DLD1 (cell line): Measurements from ENCODE around the gene GLI3.

ENCODE experiments used
- in situ Hi-C: cut with HindIII; loops from 2 replicates; pipeline ENCODE4 v1.10.0; 2017; ENCODE audit warnings: low sequenced_read_pairs

Gene GLI3

DNA sequence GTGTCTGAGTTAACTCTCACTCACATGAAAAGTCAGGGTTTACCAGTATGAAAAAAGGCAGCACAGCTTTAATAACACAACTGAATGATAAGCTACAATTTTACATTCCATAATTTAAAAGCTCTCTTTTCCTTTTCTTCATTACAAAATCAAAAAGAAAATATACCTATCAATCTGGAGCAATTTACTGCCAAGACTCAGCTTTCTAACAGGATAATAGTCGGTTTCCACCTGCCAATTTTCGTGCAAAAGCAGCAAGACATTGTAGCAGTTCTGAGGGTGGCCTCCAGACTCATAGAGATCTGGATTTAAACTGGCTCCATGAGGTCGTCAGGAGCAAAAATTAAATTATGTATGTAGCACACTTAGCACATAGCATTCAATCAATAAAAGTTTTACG, 191.0 kb downstream of the GLI3 start:
- in situ Hi-C loops = no loop called here

DNA sequence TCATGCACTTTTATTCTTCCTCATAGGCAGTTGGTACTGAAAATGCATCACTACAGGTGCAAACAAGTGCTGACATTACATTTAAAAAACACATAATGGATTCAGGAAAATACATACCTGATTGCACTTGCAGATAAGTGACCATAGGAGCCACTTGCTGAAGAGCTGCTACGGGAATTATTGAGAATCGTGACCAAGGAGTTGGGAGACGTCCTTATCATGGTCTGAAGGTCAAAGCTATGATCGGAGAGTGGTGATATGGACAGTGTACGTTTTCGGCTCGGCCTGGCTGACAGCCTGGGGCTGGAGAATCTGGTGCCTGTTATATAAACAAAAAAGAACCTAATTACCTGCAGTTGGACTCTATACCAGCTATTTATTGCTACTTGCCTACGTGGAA, 197.1 kb downstream of the GLI3 start:
- in situ Hi-C loops = no loop called here

DNA sequence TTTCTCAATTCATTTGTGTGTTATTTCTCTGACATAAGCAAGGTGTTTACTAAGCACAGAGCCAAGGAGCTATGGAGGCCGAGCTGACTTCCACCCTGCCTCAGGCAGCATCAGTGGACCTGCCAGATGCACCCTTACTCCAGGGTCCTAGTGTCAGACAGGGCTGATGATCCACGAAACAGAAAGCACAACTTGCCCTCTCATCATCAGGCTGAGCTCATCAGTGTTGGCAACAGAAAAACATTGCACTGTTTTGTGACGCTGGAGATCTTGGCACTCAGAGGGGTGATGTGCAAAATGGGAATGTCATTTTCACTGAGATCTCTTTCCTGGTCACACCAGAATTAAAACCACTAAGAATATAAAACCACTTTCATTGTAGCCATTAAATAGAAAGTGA, 201.8 kb downstream of the GLI3 start:
- in situ Hi-C loops = no loop called here

DNA sequence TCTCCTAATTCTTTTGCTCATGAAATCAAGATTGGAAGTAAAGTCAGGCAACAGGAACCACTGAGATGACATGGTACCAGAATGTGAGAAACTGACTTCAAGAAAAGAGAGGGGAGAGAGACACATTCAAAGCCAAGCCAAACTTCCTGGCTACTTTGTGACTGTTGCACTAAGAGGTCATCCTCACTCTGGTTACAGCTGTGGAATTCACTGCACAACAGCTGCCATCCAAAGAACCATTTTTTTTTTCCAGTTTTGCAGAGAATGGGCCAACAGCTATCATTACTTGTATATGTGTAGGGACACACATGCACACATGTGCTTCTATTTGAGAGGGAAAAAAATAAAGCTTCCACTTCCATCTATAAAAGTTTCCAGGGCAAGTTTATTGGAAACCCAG, 203.5 kb downstream of the GLI3 start:
- in situ Hi-C loops = no loop called here

DNA sequence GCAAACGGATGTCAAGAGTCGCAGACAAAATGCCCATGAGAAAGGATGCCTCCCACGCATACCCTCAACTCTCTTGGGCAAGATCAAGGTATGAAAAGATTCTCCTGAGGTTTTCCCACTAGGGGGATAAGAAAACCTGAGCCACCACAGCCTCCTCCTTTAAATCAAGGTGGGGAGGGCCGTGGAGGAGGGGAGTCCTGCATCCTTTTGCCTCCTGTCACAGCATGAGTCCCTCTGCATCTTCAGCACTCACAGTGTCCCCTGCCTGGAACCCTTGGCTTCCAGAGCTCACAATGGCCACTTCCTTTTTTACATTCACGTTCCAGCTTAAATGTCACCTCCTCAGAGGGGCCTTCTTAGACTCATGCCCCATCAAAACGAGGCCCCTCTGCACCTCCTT, 207.6 kb downstream of the GLI3 start:
- in situ Hi-C loops = no loop called here

DNA sequence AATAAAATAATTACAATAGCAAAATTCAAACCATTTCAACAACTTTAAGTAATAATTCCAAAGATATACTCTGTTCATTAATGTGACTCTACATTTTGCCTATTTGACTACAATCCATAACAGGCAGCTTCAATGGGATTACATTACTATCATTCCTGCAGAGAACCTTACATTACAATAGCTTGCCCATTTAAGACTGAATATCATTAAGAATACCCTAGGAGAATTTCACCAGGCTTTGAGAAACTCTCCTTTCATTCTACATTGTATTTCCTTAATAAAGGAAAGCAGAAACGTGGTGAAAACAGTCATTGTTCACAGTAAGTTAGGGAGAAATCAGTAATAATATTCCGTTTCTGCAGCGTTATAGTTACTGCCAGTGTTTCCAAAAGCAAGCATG, 209.5 kb downstream of the GLI3 start:
- in situ Hi-C loops = no loop called here

DNA sequence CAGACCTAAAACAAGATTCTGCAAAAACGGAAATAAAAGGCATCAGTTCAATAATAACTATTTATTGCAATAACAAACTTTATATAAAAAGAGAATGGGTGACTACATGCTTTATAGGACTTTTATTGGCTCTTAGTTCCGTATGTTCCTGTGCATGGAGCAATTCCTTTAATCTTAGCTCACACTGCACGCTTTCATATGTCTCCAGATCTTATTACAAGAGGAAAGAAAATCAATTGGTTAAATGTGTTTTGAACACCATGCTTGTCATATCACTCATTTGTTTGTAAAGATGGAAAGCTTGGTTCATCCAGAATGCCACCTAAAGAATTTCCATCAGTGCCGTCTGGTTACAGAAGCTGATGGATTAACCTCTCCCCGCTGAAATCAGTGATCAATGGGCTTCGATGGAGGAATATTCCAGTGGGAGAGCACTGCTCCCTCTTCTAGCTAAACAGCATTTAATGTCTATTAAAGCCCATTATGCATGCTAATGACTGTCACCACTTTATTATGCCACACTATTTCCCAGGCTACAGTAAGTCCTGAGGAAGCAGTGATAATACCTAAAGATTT, 210.3 kb downstream of the GLI3 start:
- in situ Hi-C loops = no loop called here

DNA sequence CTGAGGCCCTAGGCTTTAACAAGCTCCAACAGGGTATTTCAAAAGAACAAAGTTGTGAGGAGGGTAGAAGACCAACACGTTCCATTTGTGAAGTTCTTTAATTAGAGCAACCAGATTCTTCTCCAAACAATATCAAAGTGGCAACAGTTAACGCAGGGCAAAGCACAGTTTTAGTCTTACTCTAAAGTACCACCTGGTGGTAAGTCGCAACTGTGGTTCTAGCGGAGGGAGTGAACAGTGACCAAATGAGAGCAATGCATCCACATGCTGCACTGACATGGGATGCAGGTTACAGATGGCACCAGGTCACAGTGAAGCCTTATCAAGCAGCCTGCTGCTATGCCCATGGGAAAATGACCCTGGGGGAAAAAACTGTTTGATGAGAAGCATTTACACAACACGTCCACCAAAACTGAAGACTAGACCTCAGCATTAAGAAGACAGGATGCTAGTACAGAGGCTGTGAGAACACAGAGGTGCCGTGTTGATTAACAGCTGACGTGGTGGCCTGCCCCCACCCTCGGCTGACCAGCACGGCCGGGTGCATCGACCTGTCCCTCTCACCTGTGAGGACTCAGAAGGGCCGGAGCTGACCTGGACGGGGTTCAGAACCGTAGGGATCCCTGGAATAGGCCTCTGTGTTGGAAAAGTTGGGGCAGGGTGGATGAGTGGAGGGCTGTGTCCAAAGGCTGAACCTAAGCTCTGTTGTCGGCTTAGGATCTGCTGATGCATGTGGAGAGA, 211.2 kb downstream of the GLI3 start:
- in situ Hi-C loops = no loop called here

DNA sequence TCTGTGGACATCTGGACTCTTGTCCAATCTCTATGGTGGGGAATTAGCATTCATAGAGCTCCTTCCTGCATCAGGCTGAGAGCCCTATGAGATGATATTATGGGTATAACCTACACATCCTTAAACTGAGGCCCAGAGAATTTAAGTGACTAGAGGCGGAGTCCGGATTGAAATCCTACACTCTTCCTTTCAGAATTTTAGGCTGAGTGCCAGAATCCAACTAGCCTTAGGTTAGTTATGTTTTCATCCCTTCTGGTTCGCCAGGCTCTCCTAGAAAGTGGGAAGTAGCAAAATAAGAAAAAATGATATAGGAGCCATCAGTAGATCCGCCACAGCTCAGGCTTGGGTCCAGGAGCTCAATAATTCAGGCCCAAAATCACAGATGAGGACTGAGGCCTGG, 212.5 kb downstream of the GLI3 start:
- in situ Hi-C loops = no loop called here

DNA sequence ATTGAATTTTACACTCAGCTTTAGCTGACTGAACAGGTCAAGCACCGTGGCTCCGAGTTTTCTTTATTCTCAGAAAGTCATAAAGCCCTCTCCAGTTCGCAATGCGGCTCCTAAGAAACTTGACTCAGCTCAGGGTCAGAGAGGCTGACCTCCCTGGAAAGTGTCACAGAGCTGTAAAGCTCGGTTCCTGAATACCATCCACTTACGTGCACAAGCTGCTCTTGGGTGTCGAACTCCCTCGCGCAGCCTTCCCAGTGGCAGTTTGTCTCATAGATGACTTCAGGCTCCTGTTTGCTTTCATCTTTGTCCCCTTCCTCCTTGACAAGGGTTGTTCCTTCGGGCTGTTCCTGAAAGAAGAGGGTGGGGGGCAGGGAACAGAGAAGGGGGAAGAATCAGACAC, 213.7 kb downstream of the GLI3 start:
- in situ Hi-C loops = no loop called here

DNA sequence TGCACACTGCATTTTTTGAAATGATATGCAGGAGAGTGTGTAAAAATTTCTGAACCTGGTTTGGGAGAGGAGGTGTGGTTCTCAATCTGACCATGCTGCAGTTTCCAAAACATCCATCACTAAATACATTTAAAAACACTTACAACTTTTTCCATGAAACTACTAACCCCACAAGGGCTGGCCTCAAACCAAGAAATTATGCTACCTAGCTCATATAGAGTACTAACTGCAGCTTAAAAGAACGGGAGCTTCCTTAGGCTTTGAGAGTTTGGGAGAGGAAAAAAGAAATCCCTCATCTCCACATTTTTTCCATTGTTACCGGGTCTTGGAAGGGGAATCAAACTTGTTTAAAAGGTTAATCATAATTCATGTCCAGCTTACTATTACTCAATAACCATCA, 214.2 kb downstream of the GLI3 start:
- in situ Hi-C loops = no loop called here

DNA sequence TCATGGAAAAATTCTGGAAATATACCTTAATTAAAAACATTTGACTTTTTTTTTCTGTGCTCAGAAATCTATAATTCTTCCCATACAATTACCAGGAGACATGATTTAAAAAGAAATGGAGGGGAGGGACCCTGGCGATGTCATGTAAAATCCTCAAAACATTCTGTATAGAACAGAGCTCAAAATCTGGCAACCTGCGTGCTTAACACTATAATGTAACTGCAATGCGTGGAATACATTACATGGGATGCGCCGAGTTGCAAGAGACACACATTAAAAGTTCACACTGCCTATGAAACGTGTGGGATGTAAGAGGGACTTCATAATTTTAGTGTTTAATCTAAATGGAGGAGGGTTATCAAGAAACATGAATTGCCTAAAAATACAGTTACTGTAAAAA, 215.0 kb downstream of the GLI3 start:
- in situ Hi-C loops = no loop called here

DNA sequence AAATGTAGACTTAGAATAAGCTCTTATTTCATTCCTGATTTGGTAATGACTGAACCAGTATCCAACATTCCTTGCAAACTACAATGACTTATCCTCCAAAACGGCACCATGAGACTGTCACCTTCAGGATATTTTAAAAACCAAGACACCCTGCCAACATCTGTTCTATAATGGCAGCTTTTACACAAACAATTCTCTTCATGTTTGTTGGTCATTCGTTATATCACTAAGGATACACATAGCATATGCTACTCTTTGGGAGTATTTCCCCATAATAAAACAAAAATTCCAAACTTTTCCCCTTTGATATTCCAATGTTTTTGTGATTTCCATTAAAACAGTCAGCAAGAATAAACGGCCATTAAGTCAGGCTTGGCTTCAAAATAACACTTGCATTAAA, 215.4 kb downstream of the GLI3 start:
- in situ Hi-C loops = no loop called here

DNA sequence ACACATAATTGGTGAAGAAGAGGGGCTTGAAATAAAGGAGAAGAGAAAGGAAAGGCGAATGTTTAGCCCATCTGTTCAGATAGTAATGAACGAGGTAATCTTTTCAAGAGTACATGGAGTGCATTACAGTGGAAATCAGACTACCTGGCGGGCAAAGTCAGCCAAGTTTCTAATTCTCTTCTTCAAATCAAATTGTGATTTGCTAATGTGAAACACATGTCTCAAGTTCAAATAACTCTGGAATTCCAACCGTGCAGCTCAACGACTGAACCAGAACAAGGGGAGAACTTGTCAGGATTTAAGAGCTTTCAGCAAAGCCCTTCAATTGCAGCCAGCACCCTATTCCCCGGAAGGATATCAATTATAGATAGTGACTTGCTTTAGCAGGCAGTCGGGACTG, 216.9 kb downstream of the GLI3 start:
- in situ Hi-C loops = no loop called here

DNA sequence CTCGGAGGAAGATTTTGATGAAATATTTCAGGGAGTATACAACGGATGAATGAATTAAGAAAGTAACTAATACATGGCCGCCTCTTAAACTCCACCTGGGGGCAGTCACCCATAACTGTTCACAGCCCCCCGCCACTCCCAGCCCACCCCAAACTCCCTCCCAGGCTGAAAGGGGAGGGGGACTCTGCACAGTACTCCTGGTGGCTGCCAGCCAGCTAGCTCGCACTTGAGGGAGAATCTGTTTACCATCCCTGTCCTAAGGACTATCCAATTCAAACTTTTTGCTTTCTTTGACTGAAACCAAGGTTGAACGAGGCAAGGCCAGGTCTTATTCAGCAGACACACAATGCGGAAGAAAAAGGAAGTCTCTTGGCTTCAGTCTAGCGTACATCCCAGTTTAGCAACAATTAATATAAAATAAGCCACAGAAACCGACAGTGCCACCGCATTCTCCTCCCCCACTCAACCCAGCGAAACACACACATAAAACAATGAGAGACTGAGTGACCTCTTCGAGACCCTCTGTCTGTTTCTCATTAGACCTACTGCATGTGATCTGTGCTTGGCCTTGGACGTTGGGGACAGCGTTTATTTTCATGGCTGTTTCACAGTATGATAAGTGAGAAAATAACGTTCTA, 219.5 kb downstream of the GLI3 start:
- in situ Hi-C loops = no loop called here

DNA sequence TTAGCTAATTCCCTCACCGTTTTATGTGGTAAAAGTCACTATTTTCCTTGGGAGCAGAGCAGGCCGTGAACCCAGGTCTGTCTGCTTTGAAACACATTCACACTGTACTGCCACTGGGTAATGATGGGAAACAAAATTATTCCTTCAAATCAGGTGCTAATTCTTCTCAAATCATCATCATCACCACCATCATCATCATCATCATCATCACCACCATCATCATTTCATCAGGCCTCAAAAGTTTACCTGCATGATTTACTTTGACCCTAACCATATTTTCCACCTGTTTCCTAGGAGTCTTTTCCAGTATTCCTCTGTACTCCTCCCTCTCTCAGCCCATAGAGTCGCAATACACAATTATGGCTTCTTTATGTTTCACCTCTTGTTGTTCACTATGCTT, 220.5 kb downstream of the GLI3 start:
- in situ Hi-C loops = no loop called here

DNA sequence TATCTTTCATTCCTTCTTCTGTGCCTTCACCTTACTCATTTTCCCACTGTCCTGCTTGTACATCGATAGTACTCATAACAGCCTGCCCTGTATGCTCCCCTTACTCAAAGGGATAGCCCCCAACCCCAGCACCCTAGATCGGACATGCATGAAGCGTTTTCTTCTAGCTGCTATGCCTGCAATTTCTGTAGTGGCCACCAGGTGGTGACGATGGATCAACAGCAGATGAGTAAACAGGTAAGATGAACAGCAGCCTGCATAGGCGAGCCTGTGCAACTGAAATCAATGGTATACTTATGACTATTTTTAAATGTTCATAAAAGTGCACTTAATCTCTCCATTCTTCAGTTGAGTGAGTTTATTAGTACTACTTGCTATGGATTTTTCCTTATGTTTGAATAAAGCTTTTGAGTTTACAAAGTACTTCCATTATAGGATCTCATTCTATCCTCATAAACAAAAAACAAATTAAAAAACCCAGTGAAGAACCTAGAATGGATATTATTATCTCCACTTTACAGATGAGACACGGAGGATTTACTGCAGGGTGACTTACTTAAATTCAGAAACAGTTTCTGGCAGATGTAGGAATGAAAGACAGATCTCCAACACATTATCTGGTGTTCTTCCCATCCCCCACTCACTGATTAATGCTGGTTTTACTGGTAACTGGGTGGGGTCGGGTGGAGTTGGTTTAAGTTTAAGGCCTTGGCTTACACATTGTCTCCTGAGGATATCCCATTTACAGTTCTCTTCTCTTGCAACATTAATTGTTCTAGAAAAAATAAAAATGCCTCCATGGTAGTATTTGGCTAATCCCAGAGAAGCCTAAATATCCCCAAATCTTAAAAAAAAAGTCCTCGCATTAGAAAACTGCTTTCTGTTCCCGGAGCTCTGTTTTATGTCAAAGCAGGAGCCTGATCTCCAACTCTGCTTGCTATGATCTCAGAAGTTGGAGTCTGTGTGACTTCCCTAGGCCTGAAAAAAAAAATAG, 222.1 kb downstream of the GLI3 start:
- in situ Hi-C loops = no loop called here

DNA sequence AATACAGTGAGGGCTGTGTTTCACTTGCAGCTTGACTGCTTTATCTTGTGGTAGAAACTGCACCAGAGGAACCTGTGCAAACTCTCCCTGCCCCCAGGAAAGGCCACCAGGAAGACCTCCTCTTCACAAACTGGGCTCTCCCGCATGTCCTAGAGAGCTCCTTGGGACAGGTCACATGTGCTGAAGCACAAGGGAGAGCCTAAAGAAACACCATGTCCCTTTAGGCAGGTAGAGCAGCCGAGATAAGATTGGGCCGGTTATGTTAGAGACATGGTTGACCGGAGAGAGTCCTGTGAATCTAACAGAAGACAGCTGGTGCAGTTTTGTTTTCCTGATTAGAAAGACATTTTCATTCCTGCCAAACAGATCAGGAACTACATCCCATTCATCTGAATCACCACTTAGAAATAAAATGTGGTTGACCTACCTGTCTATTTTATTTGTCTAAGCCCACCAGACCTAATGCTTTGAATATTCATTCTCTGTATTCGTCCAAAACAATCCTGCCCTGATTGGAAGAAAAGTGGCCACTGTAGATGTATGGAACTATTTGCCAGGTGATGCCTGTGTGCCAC, 224.1 kb downstream of the GLI3 start:
- in situ Hi-C loops = no loop called here

DNA sequence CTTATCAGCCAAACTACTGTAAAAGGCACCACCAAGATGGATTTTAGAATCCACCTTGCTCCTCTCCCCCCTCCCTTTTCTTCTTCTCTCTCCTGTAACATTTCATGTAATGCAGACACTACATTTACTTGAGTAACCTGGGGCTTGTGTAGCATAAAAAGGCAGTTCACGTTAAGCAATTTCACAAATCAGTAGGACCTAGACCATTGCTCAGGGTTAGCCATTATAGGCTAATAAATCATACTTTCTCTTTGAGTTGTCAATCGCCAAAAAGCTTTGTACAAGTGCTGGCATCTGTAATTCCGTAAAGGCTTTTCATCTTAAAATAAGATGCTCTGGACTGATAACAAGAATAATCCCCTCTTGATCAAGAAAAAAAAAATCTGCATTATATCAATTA, 224.7 kb downstream of the GLI3 start:
- in situ Hi-C loops = no loop called here

DNA sequence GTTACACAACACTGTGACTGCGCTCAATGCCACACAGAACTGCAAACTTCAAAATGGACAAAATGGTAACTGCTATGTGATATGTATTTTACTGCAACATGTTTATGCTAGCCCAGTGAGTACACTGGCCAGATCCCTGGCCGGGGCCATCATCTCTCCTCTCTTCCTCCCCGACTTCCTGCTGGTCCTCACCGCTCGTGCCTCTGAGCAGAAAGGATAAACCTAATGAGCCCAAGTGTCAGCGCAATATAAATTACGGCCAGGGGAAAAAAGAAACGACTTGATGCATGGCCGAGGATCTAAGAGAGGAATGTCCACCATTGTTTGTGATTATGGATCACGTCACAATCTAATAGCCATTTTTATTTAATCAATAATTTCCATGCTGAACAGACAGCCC, 225.2 kb downstream of the GLI3 start:
- in situ Hi-C loops = no loop called here

DNA sequence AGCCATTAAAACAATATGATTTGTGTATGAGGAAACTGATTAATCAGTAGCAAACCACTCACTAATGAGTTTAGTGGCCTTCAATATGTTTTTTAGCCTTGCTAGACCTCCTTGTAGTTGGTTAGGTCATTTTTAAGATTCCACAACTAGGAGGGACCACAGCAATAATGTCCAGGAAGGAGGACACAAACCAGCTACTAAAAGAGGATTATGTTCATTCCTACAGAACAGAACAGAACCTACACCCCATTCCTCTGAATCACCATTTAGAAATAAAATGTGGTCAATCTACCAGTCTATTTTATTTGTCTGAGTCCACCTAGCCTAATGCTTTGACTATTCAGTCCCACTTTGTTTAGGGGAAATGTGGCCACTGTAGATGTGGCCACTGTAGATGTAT, 226.3 kb downstream of the GLI3 start:
- in situ Hi-C loops = no loop called here
